GM21367 (cell line): ENCODE results near the gene MAPK13.
"Not testable (repeated sequence)": the region's sequence is repeated elsewhere in the genome, so short reads cannot be mapped to it uniquely, and the experiment has no call there.

ENCODE experiments used
- ATAC-seq: cut with Tn5 transposase; IDR thresholded peaks from one replicate; pipeline ENCODE4 v1.9.1; 2021; ENCODE audit not compliant: unreplicated experiment

MAPK13 gene

GRCh38 chr6:36114798-36115408 lies 15.4 kb upstream of the MAPK13 start:
- ATAC-seq = no peak

- no peak for ATAC-seq
These were observed 14.9 kb upstream of the MAPK13 start for GRCh38 chr6:36115412-36115811.

GRCh38 chr6:36116066-36116864 lies 14.0 kb upstream of the MAPK13 start:
- ATAC-seq = no peak

GRCh38 chr6:36116943-36117342 lies 13.4 kb upstream of the MAPK13 start:
- no peak for ATAC-seq

- no peak for ATAC-seq
These were observed 12.4 kb upstream of the MAPK13 start for GRCh38 chr6:36117658-36118549.

GRCh38 chr6:36118550-36119107 lies 11.7 kb upstream of the MAPK13 start:
- no peak for ATAC-seq

GRCh38 chr6:36119209-36119608 lies 11.1 kb upstream of the MAPK13 start:
- ATAC-seq = no peak

- ATAC-seq = no peak
These were observed 10.3 kb upstream of the MAPK13 start for GRCh38 chr6:36120018-36120417.

GRCh38 chr6:36120539-36120938 lies 9.8 kb upstream of the MAPK13 start:
- no peak for ATAC-seq

GRCh38 chr6:36120979-36121786 lies 9.1 kb upstream of the MAPK13 start:
- no peak for ATAC-seq

- ATAC-seq = no peak
These were observed 8.4 kb upstream of the MAPK13 start for GRCh38 chr6:36121787-36122494.

- no peak for ATAC-seq
These were observed 7.6 kb upstream of the MAPK13 start for GRCh38 chr6:36122495-36123269.

- ATAC-seq = no peak
These were observed 6.8 kb upstream of the MAPK13 start for GRCh38 chr6:36123270-36124139.

GRCh38 chr6:36124346-36124745 lies 6.0 kb upstream of the MAPK13 start:
- not testable (repeated sequence) for ATAC-seq

- no peak for ATAC-seq
These were observed 5.4 kb upstream of the MAPK13 start for GRCh38 chr6:36124881-36125280.

GRCh38 chr6:36125575-36125974 lies 4.7 kb upstream of the MAPK13 start:
- ATAC-seq = no peak

GRCh38 chr6:36126121-36126520 lies 4.2 kb upstream of the MAPK13 start:
- no peak for ATAC-seq
